Keratinocyte (primary cell): ENCODE data around the gene HSP90AB1. TPM values are rescaled to one million over a fixed set of nuclear protein-coding genes. Genes with fewer than 3 reads are reported as not detected.

Source experiments
- DNase-seq: peaks from one replicate; pipeline ENCODE4 v3.0.0-alpha.2; 2011; ENCODE audit warnings: low read depth, missing footprints, low spot score
- FAIRE-seq: peaks from 2 replicates; lab custom pipeline; 2011; peaks lifted over from hg19 to GRCh38; lab: Jason Lieb, UNC
- H2AFZ ChIP-seq: 2 replicates; pipeline ENCODE4 v1.6.0; 2012; ENCODE audit warnings: low read length, control low read depth, inconsistent platforms; ENCODE audit not compliant: control insufficient read depth
- H3K27ac ChIP-seq: 2 replicates; pipeline ENCODE4 v1.5.1; 2011; ENCODE audit warnings: low read length; ENCODE audit not compliant: control insufficient read depth, insufficient read depth
- H3K27me3 ChIP-seq: 3 replicates; pipeline ENCODE4 v1.6.0; 2011; ENCODE audit warnings: low read length; ENCODE audit not compliant: control insufficient read depth, insufficient read depth; ENCODE audit errors: extremely low read depth
- H3K36me3 ChIP-seq, 2 experiments: 2 replicates in 1 of 2; 3 replicates in 1 of 2; pipeline ENCODE4 v1.5.1; 2011; ENCODE audit warnings: low read length in 2 of 2, mild to moderate bottlenecking in 1 of 2; ENCODE audit not compliant: control insufficient read depth in 2 of 2, insufficient read depth in 2 of 2; ENCODE audit errors: extremely low read depth in 1 of 2
- H3K4me1 ChIP-seq: 3 replicates; pipeline ENCODE4 v1.5.1; 2011; ENCODE audit warnings: low read length; ENCODE audit not compliant: control insufficient read depth, insufficient read depth; ENCODE audit errors: extremely low read depth
- H3K4me2 ChIP-seq: 3 replicates; pipeline ENCODE4 v1.6.0; 2011; ENCODE audit warnings: low read depth, low read length; ENCODE audit not compliant: control insufficient read depth, insufficient read depth; ENCODE audit errors: extremely low read depth
- H3K4me3 ChIP-seq, 3 experiments: fragments of 200-600 bp in 1 of 3; sonication (generic) in 1 of 3; 2 replicates in 2 of 3; 3 replicates in 1 of 3; pipeline ENCODE4 v1.5.1; 2011 to 2016; ENCODE audit warnings: low read length in 3 of 3, mild to moderate bottlenecking in 3 of 3, control low read depth in 2 of 3, inconsistent platforms in 1 of 3, low read depth in 1 of 3, mixed read lengths in 1 of 3, mixed run types in 1 of 3, moderate library complexity in 1 of 3; ENCODE audit not compliant: control insufficient read depth in 2 of 3, insufficient read depth in 2 of 3; ENCODE audit errors: extremely low read depth in 1 of 3
- H3K79me2 ChIP-seq: 2 replicates; pipeline ENCODE4 v1.6.0; 2012; ENCODE audit warnings: low read length; ENCODE audit not compliant: control insufficient read depth, insufficient read depth
- H3K9ac ChIP-seq: 3 replicates; pipeline ENCODE4 v1.6.0; 2011; ENCODE audit warnings: low read length; ENCODE audit not compliant: control insufficient read depth, insufficient read depth; ENCODE audit errors: extremely low read depth
- H3K9me1 ChIP-seq: 3 replicates; pipeline ENCODE4 v1.6.0; 2011; ENCODE audit warnings: low read length; ENCODE audit not compliant: control insufficient read depth, insufficient read depth; ENCODE audit errors: extremely low read depth
- H3K9me3 ChIP-seq: 2 replicates; pipeline ENCODE4 v1.5.1; 2012; ENCODE audit warnings: low read depth, low read length; ENCODE audit not compliant: control insufficient read depth
- H4K20me1 ChIP-seq: 3 replicates; pipeline ENCODE4 v1.6.0; 2011; ENCODE audit warnings: low read length; ENCODE audit not compliant: control insufficient read depth, insufficient read depth; ENCODE audit errors: extremely low read depth
- CTCF ChIP-seq, 3 experiments: IDR thresholded peaks in 1 of 3; conservative IDR thresholded peaks in 1 of 3; optimal IDR thresholded peaks in 1 of 3; 2 replicates in 2 of 3; 3 replicates in 1 of 3; pipeline versions ENCODE3 to v1.5.1; 2011; ENCODE audit warnings: low read length in 3 of 3, mild to moderate bottlenecking in 3 of 3, moderate library complexity in 2 of 3, control low read depth in 1 of 3, inconsistent platforms in 1 of 3; ENCODE audit not compliant: insufficient read depth in 2 of 3; ENCODE audit errors: extremely low read depth in 1 of 3
- EZH2 ChIP-seq: IDR thresholded peaks from one replicate; pipeline ENCODE4 v1.6.1; 2012; ENCODE audit warnings: inconsistent platforms, mild to moderate bottlenecking, low read length, moderate library complexity
- dilution Hi-C: fragments of 300-500 bp; cut with MboI; formaldehyde crosslinking; loops from one replicate; pipeline ENCODE4 v1.7.0; 2020; ENCODE audit warnings: low sequenced_read_pairs; ENCODE audit not compliant: extremely low pct_ligation_motif_present
- polyA plus RNA-seq, 5 experiments: library from polyadenylated mRNA; depleted of rRNA in 3 of 5; stranded (reverse) in 3 of 5; stranded (forward) in 1 of 5; unstranded in 1 of 5; fragments of >200 nt; gene quantifications; 1 replicate in 1 of 5; 2 replicates in 3 of 5; 3 replicates in 1 of 5; pipeline versions ENCODE4 v1.2.1 to v1.2.3, GENCODE V29; 2011 to 2012; ENCODE audit warnings: missing spikeins in 2 of 5, low read depth in 1 of 5, low replicate concordance in 1 of 5

HSP90AB1 gene
- polyA plus RNA-seq, 1 donor (not counting 4 experiments of a cell fraction or from before 2014, with no cell fraction given): 1,089 TPM

- H3K4me2 ChIP-seq: peak overlapping the region; percentile 89
- H3K4me1 ChIP-seq: peaks cover 26% of the 10 kb centered on the region
- H4K20me1 ChIP-seq: peaks cover 1% of the 10 kb centered on the region
- no peaks in the 10 kb centered on the region for H3K9me1 ChIP-seq
- dilution Hi-C loops: no loop called here
- DNase-seq (no peak), FAIRE-seq (no peak)
- peak overlapping the region; percentile 86 for H3K9ac ChIP-seq
- peak overlapping the region; percentile 63 to 80 (median 69) for H3K4me3 ChIP-seq
- H3K27ac ChIP-seq: peak overlapping the region; percentile 30
- TF ChIP-seq CTCF (optimal IDR thresholded peaks at IDR 0.05 in 1 of 3, IDR thresholded peaks at IDR 0.05 in 1 of 3, conservative IDR thresholded peaks at IDR 0.05 in 1 of 3; ENCODE audit: extremely low read depth in 1 of 3, insufficient read depth in 2 of 3, low read length in 3 of 3): no peak
- TF ChIP-seq EZH2: no peak
- H3K27me3 ChIP-seq: peaks cover 2% of the 10 kb centered on the region
- no peak overlapping the region for H2AFZ ChIP-seq
- peaks cover 15 to 17% of the 10 kb centered on the region in 2 experiments for H3K36me3 ChIP-seq
- H3K79me2 ChIP-seq: peaks cover 26% of the 10 kb centered on the region
- no peaks in the 10 kb centered on the region for H3K9me3 ChIP-seq
Measured at GRCh38 chr6:44263354-44264100, 16.6 kb downstream of the HSP90AB1 start.

- Histone ChIP-seq H3K4me1 (peaks cover 27% of the 10 kb centered on the region), H3K9ac (peak overlapping the region; percentile 86), H4K20me1 (peaks cover 3% of the 10 kb centered on the region), H3K9me1 (no peaks in the 10 kb centered on the region), H2AFZ (peak overlapping the region; percentile 66), H3K9me3 (no peaks in the 10 kb centered on the region), H3K27ac (peak overlapping the region; percentile 73), H3K4me2 (peak overlapping the region; percentile 89), H3K36me3 (peaks cover 11 to 14% of the 10 kb centered on the region in 2 experiments), H3K27me3 (peaks cover 8% of the 10 kb centered on the region), H3K4me3 (peak overlapping the region; percentile 63 to 80 (median 69)), H3K79me2 (peaks cover 26% of the 10 kb centered on the region)
- TF ChIP-seq EZH2: no peak
- no peak for TF ChIP-seq CTCF (optimal IDR thresholded peaks at IDR 0.05 in 1 of 3, IDR thresholded peaks at IDR 0.05 in 1 of 3, conservative IDR thresholded peaks at IDR 0.05 in 1 of 3; ENCODE audit: extremely low read depth in 1 of 3, insufficient read depth in 2 of 3, low read length in 3 of 3)
- dilution Hi-C loops: no loop called here
- FAIRE-seq (no peak), DNase-seq (no peak)
Measured at GRCh38 chr6:44264154-44265006, 17.5 kb downstream of the HSP90AB1 start.
